NCI-H146 treated with DMSO at 0.1 percent for 48 hours (cell line): ENCODE measurements around the gene METTL2A.
"Not testable (repeated sequence)": the region's sequence is repeated elsewhere in the genome, so short reads cannot be mapped to it uniquely, and the experiment has no call there.

Experiments
- DNase-seq: peaks from one replicate; lab custom pipeline; 2025; ENCODE audit not compliant: unreplicated experiment; lab: John Stamatoyannopoulos, UW

Gene METTL2A

GRCh38 chr17:62423647-62424461 lies at the start of gene METTL2A:
TSS of gene METTL2A (plus strand) at chr17:62423897. CDS start at chr17:62423903, 6 bp downstream.
- DNase-seq, result peak; percentile 76

- no peak for DNase-seq
Observed at GRCh38 chr17:62380253-62380652, 43.4 kb upstream of the METTL2A start, which contains the start of gene EFCAB3. TSS of gene EFCAB3 (plus strand) at chr17:62380553. CDS start at chr17:62382980, 2,427 bp downstream.

- no peak for DNase-seq
Observed at GRCh38 chr17:62381561-62381960, 42.1 kb upstream of the METTL2A start.

GRCh38 chr17:62388856-62389255 lies 34.8 kb upstream of the METTL2A start:
- DNase-seq, result no peak

GRCh38 chr17:62392908-62393307 lies 30.8 kb upstream of the METTL2A start:
- DNase-seq, result no peak

- DNase-seq, result no peak
Observed at GRCh38 chr17:62398891-62399290, 24.8 kb upstream of the METTL2A start.

GRCh38 chr17:62405451-62405850 lies 18.2 kb upstream of the METTL2A start:
- no peak for DNase-seq

- DNase-seq, result not testable (repeated sequence)
Observed at GRCh38 chr17:62413090-62413489, 10.6 kb upstream of the METTL2A start.

- DNase-seq, result not testable (repeated sequence)
Observed at GRCh38 chr17:62426214-62426613, 2.5 kb downstream of the METTL2A start.

- not testable (repeated sequence) for DNase-seq
Observed at GRCh38 chr17:62435251-62435650, 11.6 kb downstream of the METTL2A start.

GRCh38 chr17:62441181-62441580 lies 17.5 kb downstream of the METTL2A start:
- DNase-seq, result not testable (repeated sequence)

- no peak for DNase-seq
Observed at GRCh38 chr17:62444063-62444462, 20.4 kb downstream of the METTL2A start.

- DNase-seq, result not testable (repeated sequence)
Observed at GRCh38 chr17:62445791-62446190, 22.1 kb downstream of the METTL2A start.

GRCh38 chr17:62452195-62452594 lies 28.5 kb downstream of the METTL2A start:
- DNase-seq, result not testable (repeated sequence)

GRCh38 chr17:62453041-62453440 lies 29.3 kb downstream of the METTL2A start:
- DNase-seq, result not testable (repeated sequence)

- DNase-seq, result not testable (repeated sequence)
Observed at GRCh38 chr17:62453656-62454055, 30.0 kb downstream of the METTL2A start.

GRCh38 chr17:62454111-62454510 lies 30.4 kb downstream of the METTL2A start:
- DNase-seq, result not testable (repeated sequence)

GRCh38 chr17:62456016-62456415 lies 32.3 kb downstream of the METTL2A start:
- no peak for DNase-seq

GRCh38 chr17:62458483-62458882 lies 34.8 kb downstream of the METTL2A start:
- DNase-seq, result not testable (repeated sequence)

- not testable (repeated sequence) for DNase-seq
Observed at GRCh38 chr17:62464422-62464821, 40.7 kb downstream of the METTL2A start.

GRCh38 chr17:62465271-62465670 lies 41.6 kb downstream of the METTL2A start:
- DNase-seq, result not testable (repeated sequence)

- peak; percentile 25 for DNase-seq
Observed at GRCh38 chr17:62470666-62471379, 47.1 kb downstream of the METTL2A start.
